IMR-90 (cell line): ENCODE results near the gene EIF4B. TPM values are rescaled to one million over a fixed set of nuclear protein-coding genes. Genes with fewer than 3 reads are reported as not detected.

ENCODE experiments used
- ATAC-seq: fragments of 200-7000 bp; cut with Tn5 transposase; 2 replicates; pipeline ENCODE4 v1.9.1; 2020; ENCODE audit warnings: low read depth, mild to moderate bottlenecking, moderate library complexity
- BruUV-seq: library from RNA; stranded (reverse); fragments of 400-500 nt; replicated peaks from 2 replicates; lab custom pipeline; 2021; lab: Mats Ljungman, UMichigan
- CTCF ChIA-PET: fragments of 300-600 bp; formaldehyde crosslinking; extraction: SDS; loops from one replicate; lab custom pipeline; 2021; ENCODE audit warnings: antibody characterized with exemption; lab: Yijun Ruan, JAX
- POLR2A ChIA-PET: fragments of 300-600 bp; sonication (Branson Sonifier 250); formaldehyde crosslinking; loops from one replicate; lab custom pipeline; 2022; ENCODE audit warnings: antibody characterized with exemption; ENCODE audit not compliant: unreplicated experiment; lab: Charles Lee
- DNase-seq: peaks from one replicate; pipeline ENCODE4 v3.0.0; 2013
- H2AFZ ChIP-seq: replicated peaks from 2 replicates; pipeline ENCODE3; 2013; ENCODE audit warnings: low read length, mild to moderate bottlenecking; ENCODE audit not compliant: poor library complexity
- H2AK5ac ChIP-seq: 2 replicates; pipeline ENCODE4 v1.6.1; 2013; ENCODE audit warnings: low read depth, low read length, inconsistent platforms
- H2AK9ac ChIP-seq: replicated peaks from 2 replicates; pipeline ENCODE3; 2013; ENCODE audit warnings: mild to moderate bottlenecking, low read depth, low read length, moderate library complexity; ENCODE audit not compliant: poor library complexity
- H2BK120ac ChIP-seq: 2 replicates; pipeline ENCODE4 v1.6.1; 2013; ENCODE audit warnings: low read depth, low read length, inconsistent platforms
- H2BK15ac ChIP-seq: 3 replicates; pipeline ENCODE4 v1.6.1; 2013; ENCODE audit warnings: low read depth, low read length, inconsistent platforms
- H2BK20ac ChIP-seq: 2 replicates; pipeline ENCODE4 v1.6.1; 2013; ENCODE audit warnings: low read depth, mild to moderate bottlenecking, inconsistent platforms, low read length, moderate library complexity
- H2BK5ac ChIP-seq: 2 replicates; pipeline ENCODE4 v1.6.1; 2013; ENCODE audit warnings: mild to moderate bottlenecking, low read depth, low read length, inconsistent platforms; ENCODE audit not compliant: poor library complexity, severe bottlenecking
- H3K14ac ChIP-seq: replicated peaks from 2 replicates; pipeline ENCODE4 v1.6.1; 2013; ENCODE audit warnings: low read depth, low read length, inconsistent platforms
- H3K18ac ChIP-seq: 2 replicates; pipeline ENCODE4 v1.6.1; 2013; ENCODE audit warnings: low read depth, low read length, control low read depth
- H3K23ac ChIP-seq: 2 replicates; pipeline ENCODE4 v1.6.1; 2013; ENCODE audit warnings: low read depth, low read length, inconsistent platforms
- H3K27ac ChIP-seq: 2 replicates; pipeline ENCODE4 v1.5.1; 2013; ENCODE audit warnings: mild to moderate bottlenecking, control low read depth, low read length; ENCODE audit not compliant: insufficient read depth
- H3K27me3 ChIP-seq: 2 replicates; pipeline ENCODE4 v1.6.1; 2013; ENCODE audit warnings: low read length; ENCODE audit not compliant: control insufficient read depth, insufficient read depth
- H3K36me3 ChIP-seq: 2 replicates; pipeline ENCODE4 v1.6.1; 2013; ENCODE audit warnings: low read length, mixed read lengths; ENCODE audit not compliant: control insufficient read depth, insufficient read depth
- H3K4ac ChIP-seq: 2 replicates; pipeline ENCODE4 v1.6.1; 2013; ENCODE audit warnings: low read depth, low read length, inconsistent platforms
- H3K4me1 ChIP-seq: 2 replicates; pipeline ENCODE4 v1.6.1; 2013; ENCODE audit warnings: low read length, mixed read lengths; ENCODE audit not compliant: control insufficient read depth, insufficient read depth
- H3K4me2 ChIP-seq: 2 replicates; pipeline ENCODE4 v1.6.1; 2013; ENCODE audit warnings: low read depth, mild to moderate bottlenecking, control low read depth, low read length, moderate library complexity
- H3K4me3 ChIP-seq: 2 replicates; pipeline ENCODE4 v1.5.1; 2013; ENCODE audit warnings: low read depth, mild to moderate bottlenecking, control low read depth, low read length, moderate library complexity; ENCODE audit not compliant: insufficient read depth
- H3K56ac ChIP-seq: 2 replicates; pipeline ENCODE4 v1.6.1; 2013; ENCODE audit warnings: low read length, inconsistent platforms; ENCODE audit not compliant: insufficient read depth; ENCODE audit errors: extremely low read depth
- H3K79me1 ChIP-seq, 2 experiments: 2 replicates each; pipeline ENCODE4 v1.6.1; 2013; ENCODE audit warnings: low read length in 2 of 2, inconsistent platforms in 1 of 2, low read depth in 1 of 2
- H3K9ac ChIP-seq: 2 replicates; pipeline ENCODE4 v1.6.1; 2013; ENCODE audit warnings: low read depth, low read length, control low read depth
- H3K9me1 ChIP-seq: 2 replicates; pipeline ENCODE4 v1.6.1; 2013; ENCODE audit warnings: low read length, inconsistent platforms; ENCODE audit not compliant: insufficient read depth
- H3K9me3 ChIP-seq: 2 replicates; pipeline ENCODE4 v1.6.1; 2013; ENCODE audit warnings: low read length; ENCODE audit not compliant: control insufficient read depth, insufficient read depth
- H4K20me1 ChIP-seq: 2 replicates; pipeline ENCODE4 v1.6.1; 2013; ENCODE audit warnings: low read length, inconsistent platforms; ENCODE audit not compliant: insufficient read depth
- H4K5ac ChIP-seq: 2 replicates; pipeline ENCODE4 v1.6.1; 2013; ENCODE audit warnings: mild to moderate bottlenecking, low read depth, low read length, control low read depth
- H4K8ac ChIP-seq, 2 experiments: 2 replicates each; pipeline ENCODE4 v1.6.1; 2013; ENCODE audit warnings: low read depth in 2 of 2, low read length in 2 of 2, control low read depth in 1 of 2, inconsistent platforms in 1 of 2
- H4K91ac ChIP-seq: 2 replicates; pipeline ENCODE4 v1.6.1; 2013; ENCODE audit warnings: low read depth, low read length, inconsistent platforms; ENCODE audit not compliant: insufficient read depth
- FOS ChIP-seq: fragments of 150-350 bp; IDR thresholded peaks from 2 replicates; pipeline ENCODE4 v1.6.1; 2016; ENCODE audit warnings: low read depth, low read length
- MAZ ChIP-seq: IDR thresholded peaks from 2 replicates; pipeline ENCODE4 v1.6.1; 2012; ENCODE audit warnings: low read depth, mild to moderate bottlenecking, low read length, improper control_type of control experiment, moderate library complexity, borderline replicate concordance
- WGBS, 2 experiments: methylation state at CpG; one replicate each; pipeline versions ENCODE4 v1.1.5 to v1.1.7; 2013; ENCODE audit warnings: missing lambda C conversion rate in 2 of 2; ENCODE audit not compliant: insufficient read length in 1 of 2; ENCODE audit errors: extremely low coverage in 2 of 2; 5-methylcytosine and 5-hydroxymethylcytosine counted together
- dilution Hi-C: fragments of 300-500 bp; cut with HindIII; formaldehyde crosslinking; loops from one replicate; pipeline ENCODE4 v1.14.3; 2018; ENCODE audit warnings: low sequenced_read_pairs; ENCODE audit not compliant: unreplicated experiment
- in situ Hi-C: fragments of 300-500 bp; cut with MboI; formaldehyde crosslinking; loops from 3 replicates; pipeline ENCODE4 v1.14.3; 2019; ENCODE audit warnings: low sequenced_read_pairs, inconsistent platforms, mixed read lengths
- intact Hi-C: fragments of 100-400 bp; cut with micrococcal nuclease; formaldehyde crosslinking; loops from 2 replicates; pipeline ENCODE4 v1.10.0; 2022
- polyA plus RNA-seq, 3 experiments: library from polyadenylated mRNA; depleted of rRNA; stranded (reverse); fragments of >200 nt; gene quantifications; 2 replicates each; pipeline ENCODE4 v1.2.3, GENCODE V29; 2012; ENCODE audit warnings: low replicate concordance in 1 of 3
- total RNA-seq: library from RNA; depleted of rRNA; stranded (reverse); fragments of >200 nt; gene quantifications from 2 replicates; pipeline ENCODE4 v1.2.3, GENCODE V29; 2012

Gene EIF4B
- total and polyA plus RNA-seq, 2 of the 4 experiments (the other 2 are of a cell fraction), result 313 to 671 TPM

- Histone ChIP-seq H3K27ac (peak overlapping the region; percentile 51), H2AFZ (peak overlapping the region; percentile 44), H3K27me3 (no peaks in the 10 kb centered on the region), H4K5ac (no peak overlapping the region), H3K4ac (peak overlapping the region; percentile 35), H2AK5ac (peak overlapping the region; percentile 64; the same call in 1 of the 2 replicates), H2BK20ac (no peak overlapping the region), H4K20me1 (peaks cover 9% of the 10 kb centered on the region), H3K9me3 (no peaks in the 10 kb centered on the region), H3K56ac (no peak overlapping the region), H4K8ac (peak overlapping the region in 1 of 2 experiments; percentile 26; a peak in 2 of 4 replicates), H3K36me3 (peaks cover 66% of the 10 kb centered on the region), H2BK15ac (no peak overlapping the region), H4K91ac (peak overlapping the region; percentile 9; the same call in 1 of the 2 replicates), H3K4me1 (peaks cover 30% of the 10 kb centered on the region), H3K4me2 (no peak overlapping the region), H2BK5ac (no peak overlapping the region), H3K18ac (no peak overlapping the region), H2AK9ac (peak overlapping the region; percentile 86), H3K14ac (no peak overlapping the region; the same call in 1 of the 2 replicates), H3K23ac (no peak overlapping the region), H3K79me1 (peaks cover 0 to 53% of the 10 kb centered on the region in 2 experiments; a peak in 2 of 4 replicates), H3K9ac (no peak overlapping the region), H3K9me1 (peaks cover 5% of the 10 kb centered on the region; the same call in 1 of the 2 replicates), H2BK120ac (no peak overlapping the region), H3K4me3 (no peak overlapping the region)
- BruUV-seq, result TSS peak; percentile 79
- ChIA-PET POLR2A (interaction anchor here (0.5 kb wide), 1 partner anchor 10 kb away, joined by 3 read pairs; no protein-coding TSS in a partner anchor), CTCF (interaction anchor here (1.3 to 2.6 kb wide), 2 partner anchors 35 to 38 kb away, joined by 3 to 39 read pairs; partner anchors contain the start of gene IGFBP6)
- TF ChIP-seq FOS (no peak), MAZ (peak; percentile 61)
- in situ Hi-C loops (no loop called here), dilution Hi-C loops (no loop called here), intact Hi-C loops (no loop called here)
- DNase-seq (peak; percentile 74), ATAC-seq (peak; percentile 38)
- WGBS, 2 experiments, result 56% methylated on average over 5 of the region's 13 CpGs; no CpG with 5 or more reads in 1 of the 2 experiments
These were observed 57.7 kb downstream of the EIF4B start for GRCh38 chr12:53063708-53064612.
